Middle frontal gyrus (tissue), 1 donor: ENCODE data around the gene PSMD14.

ENCODE experiments used
- DNase-seq: peaks from one replicate; pipeline ENCODE4 v3.0.0-alpha.2; 2015; ENCODE audit warnings: low spot score; ENCODE audit errors: extremely low spot score

PSMD14 gene

DNA sequence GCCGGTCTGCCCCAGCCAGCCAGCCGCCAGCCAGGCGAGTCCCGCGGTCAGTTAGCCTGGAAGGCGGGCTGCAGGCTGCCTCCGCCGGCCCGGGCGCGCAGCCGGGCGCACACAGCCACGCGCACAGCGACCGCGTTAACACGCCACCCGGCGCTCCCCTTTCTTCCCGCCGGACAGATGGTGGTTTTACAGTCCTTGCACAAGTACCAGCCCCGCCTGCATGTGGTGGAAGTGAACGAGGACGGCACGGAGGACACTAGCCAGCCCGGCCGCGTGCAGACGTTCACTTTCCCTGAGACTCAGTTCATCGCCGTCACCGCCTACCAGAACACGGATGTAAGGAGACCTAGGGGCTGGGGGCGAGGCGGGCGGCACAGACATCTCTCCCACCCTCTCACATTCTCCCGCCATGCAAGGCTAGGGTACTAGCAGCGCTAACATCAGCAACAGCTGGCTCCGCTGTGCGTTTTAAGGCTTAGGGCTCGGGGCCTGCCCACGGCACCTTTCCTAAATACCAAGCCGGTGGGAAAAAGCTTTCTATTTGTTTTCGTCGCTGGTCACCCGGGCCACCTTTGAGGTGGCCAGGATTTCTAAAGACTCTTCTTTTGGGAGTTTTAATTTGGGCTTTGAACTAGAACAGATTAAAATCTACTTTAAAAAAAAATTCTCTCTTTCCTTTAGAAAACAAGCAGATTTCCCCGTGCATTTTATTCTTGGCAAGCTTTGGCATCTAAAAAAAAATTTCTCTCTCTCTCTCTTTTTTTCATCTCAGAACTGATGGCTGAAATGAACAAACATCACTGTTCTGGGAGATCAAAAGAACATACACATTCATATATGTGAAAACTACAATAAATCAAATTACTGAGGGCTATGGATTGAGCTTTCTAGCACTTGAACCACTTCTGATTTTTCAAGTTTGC, 110.8 kb downstream of the PSMD14 start:
- DNase-seq: no peak

DNA sequence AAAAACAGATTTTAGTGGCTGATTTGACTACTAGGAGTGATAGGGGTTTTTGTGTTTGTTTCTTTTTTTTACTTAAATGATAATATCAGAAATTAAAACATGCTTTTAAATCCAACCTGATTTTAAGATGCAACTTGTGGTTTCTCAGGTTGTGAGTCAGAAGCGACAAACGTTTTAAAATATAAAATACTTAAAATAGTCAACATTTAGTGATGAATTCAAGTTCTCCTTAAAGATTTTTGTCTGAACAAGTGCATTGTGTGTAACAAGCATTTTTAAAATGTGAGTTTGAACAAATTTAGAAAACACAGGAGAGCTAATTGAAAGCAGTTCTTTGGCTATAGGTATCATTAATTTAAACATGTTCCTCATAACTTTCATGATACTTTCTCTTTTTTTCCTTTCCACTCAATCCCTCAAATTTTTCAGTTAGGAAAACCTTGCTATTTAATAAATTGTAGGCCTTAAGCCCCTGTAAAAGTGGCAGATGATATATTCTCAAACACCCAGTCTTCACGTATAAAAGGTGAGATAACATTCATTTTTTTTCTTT, 111.5 kb downstream of the PSMD14 start:
- DNase-seq: no peak

DNA sequence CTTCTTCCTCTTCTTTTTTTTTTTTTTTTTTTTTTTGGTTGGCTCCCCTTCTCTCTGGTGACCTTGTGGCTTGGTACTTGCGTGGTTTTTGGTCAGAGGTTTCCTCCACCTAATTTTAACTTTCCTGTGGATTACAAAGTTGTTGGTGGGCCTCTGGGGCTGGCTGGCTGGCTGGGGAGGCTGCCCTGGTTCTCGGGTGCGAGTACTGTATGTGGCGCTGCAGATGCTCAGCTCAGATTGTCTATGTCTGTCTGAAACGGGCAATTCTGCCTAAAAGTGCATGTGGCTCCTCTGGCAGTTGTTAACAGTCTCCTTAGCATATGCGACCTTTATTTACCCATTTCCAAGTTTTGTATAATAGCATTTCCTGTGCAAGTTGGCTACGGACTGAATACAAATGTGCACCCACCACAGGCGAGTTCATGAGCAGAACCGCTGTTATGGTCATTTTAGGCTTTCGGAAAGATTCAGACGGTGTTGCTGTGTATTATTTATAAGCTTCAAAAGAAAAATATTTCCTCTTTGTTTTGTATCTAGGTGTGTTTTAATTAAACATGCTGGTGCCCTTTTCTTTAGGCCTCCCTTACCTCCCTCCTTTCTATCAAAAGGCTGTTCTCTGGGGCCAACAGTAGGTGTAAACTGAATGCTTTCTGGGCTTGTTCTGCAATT, 112.3 kb downstream of the PSMD14 start:
- no peak for DNase-seq

DNA sequence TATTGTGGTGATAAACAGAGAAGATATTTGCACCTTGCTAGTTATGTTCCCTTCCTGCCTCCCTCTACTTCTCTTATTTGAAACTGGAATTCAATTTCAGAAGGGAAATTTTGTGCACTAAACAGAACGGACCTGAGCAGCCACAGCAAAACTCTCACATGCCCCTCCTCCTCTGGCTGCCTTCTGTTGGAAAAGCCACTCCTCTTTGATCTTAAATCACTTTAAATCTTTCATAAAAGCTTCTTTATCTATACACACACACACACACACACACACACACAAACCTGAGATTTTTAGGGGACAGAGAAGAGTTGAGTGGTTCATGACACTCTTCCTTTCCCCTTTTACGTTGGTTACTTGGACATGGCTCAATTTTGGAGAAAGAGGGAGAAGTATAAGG, 113.5 kb downstream of the PSMD14 start:
- DNase-seq: no peak

DNA sequence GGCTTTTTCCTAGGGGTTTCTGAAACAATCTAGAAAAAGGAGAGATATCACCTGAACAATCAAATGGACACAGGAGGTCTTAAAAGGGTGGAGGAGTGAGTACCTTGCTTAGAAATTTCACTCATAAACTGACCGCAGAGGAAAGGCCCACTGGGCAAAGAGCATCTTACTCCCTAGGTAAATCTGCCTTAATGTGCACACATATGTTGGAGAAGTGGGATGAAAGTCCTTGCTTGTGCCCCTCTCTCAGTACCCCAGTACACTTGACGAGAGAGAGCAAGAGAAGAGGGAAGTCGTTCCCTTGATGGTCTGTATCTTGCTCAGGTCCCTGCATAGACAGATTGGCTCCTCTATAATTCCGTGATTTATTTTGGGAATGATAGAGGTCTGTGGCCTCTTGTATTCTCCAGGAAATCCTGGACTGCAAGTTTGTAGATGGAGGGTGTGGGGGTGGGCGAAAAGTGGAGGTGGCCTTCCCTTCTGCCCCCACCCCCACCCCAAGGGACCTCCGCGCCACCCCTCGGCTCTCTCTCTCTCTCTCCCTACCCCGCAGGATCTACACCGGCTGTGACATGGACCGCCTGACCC, 114.7 kb downstream of the PSMD14 start:
- no peak for DNase-seq

DNA sequence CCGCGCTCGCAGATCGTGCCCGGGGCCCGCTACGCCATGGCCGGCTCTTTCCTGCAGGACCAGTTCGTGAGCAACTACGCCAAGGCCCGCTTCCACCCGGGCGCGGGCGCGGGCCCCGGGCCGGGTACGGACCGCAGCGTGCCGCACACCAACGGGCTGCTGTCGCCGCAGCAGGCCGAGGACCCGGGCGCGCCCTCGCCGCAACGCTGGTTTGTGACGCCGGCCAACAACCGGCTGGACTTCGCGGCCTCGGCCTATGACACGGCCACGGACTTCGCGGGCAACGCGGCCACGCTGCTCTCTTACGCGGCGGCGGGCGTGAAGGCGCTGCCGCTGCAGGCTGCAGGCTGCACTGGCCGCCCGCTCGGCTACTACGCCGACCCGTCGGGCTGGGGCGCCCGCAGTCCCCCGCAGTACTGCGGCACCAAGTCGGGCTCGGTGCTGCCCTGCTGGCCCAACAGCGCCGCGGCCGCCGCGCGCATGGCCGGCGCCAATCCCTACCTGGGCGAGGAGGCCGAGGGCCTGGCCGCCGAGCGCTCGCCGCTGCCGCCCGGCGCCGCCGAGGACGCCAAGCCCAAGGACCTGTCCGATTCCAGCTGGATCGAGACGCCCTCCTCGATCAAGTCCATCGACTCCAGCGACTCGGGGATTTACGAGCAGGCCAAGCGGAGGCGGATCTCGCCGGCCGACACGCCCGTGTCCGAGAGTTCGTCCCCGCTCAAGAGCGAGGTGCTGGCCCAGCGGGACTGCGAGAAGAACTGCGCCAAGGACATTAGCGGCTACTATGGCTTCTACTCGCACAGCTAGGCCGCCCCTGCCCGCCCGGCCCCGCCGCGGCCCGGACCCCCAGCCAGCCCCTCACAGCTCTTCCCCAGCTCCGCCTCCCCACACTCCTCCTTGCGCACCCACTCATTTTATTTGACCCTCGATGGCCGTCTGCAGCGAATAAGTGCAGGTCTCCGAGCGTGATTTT, 115.5 kb downstream of the PSMD14 start:
- DNase-seq: no peak

DNA sequence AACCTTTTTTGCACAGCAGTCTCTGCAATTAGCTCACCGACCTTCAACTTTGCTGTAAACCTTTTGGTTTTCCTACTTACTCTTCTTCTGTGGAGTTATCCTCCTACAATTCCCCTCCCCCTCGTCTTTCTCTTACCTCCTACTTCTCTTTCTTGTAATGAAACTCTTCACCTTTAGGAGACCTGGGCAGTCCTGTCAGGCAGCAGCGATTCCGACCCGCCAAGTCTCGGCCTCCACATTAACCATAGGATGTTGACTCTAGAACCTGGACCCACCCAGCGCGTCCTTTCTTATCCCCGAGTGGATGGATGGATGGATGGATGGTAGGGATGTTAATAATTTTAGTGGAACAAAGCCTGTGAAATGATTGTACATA, 116.2 kb downstream of the PSMD14 start:
- DNase-seq: no peak

DNA sequence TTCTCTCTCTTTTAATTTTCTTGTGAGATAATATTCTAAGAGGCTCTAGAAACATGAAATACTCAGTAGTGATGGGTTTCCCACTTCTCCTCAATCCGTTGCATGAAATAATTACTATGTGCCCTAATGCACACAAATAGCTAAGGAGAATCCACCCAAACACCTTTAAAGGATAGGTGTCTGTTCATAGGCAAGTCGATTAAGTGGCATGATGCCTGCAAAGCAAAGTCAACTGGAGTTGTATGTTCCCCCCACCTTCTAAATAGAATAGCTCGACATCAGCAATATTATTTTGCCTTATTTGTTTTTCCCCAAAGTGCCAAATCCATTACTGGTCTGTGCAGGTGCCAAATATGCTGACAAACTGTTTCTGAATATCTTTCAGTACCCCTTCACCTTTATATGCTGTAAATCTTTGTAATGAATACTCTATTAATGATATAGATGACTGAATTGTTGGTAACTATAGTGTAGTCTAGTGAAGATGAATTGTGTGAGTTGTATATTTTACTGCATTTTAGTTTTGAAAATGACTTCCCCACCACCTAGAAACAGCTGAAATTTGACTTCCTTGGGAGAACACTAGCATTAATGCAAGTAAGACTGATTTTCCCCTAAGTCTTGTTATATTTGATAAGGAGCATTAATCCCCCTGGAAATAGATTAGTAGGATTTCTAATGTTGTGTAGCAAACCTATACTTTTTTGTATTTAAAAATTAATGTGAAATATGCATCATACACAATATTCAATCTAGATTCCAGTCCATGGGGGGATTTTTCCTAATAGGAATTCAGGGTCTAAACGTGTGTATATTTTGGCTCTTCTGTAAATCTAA, 116.9 kb downstream of the PSMD14 start:
- DNase-seq: no peak

DNA sequence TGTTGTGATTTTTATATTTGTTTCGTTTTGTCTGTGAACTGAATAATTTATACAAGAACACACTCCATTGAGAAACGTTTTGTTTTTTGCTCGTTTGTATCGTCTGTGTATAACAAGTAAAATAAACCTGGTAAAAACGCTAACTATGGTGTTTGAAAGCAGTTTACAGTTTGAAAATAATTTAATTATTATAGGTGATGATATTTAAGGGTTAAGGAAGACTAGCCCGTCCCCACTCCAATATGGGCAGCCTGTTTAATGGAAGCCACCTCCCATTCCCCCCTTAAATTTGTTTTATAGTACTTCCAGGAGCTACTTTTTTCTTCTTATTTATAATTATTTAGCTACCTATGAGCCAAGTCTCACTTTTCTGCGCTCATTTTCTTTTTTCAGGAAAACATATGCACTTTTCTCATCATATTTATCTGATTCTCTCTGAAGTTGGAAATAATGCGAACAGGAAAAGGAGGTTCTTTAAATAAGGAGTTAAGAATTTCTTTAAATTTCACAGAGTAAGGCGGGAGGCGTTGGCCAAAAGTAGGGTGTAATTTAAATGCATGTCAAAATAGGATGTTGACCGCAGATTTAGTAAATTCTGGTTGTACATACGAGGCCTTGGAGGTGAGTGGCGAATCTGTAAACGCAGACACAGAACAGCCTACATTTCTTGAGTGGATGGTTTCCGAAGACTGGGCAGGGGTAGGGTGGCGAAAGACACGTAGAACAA, 117.7 kb downstream of the PSMD14 start:
- no peak for DNase-seq

DNA sequence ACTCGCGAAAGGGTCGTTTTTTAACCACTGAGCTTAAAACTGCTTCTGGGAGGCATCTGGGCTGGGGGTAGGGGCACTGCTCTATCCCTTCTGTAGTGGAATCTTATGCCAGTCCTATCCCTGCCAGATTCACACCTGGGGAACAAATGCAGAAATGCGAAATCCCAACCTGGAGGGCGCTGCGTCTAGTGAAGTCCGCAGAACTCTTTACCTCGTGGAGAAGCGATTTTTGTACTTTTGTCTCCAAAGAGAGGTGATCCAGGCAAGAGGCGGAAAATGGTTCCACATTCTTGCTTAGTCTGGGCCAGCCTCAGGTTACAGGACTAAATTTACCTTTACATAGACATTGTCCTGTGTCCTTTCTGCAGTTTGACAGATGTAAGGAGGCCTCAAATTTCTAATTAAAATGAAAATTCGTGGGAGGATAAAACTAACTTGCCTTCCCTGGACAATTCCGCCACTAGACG, 118.3 kb downstream of the PSMD14 start:
- no peak for DNase-seq

DNA sequence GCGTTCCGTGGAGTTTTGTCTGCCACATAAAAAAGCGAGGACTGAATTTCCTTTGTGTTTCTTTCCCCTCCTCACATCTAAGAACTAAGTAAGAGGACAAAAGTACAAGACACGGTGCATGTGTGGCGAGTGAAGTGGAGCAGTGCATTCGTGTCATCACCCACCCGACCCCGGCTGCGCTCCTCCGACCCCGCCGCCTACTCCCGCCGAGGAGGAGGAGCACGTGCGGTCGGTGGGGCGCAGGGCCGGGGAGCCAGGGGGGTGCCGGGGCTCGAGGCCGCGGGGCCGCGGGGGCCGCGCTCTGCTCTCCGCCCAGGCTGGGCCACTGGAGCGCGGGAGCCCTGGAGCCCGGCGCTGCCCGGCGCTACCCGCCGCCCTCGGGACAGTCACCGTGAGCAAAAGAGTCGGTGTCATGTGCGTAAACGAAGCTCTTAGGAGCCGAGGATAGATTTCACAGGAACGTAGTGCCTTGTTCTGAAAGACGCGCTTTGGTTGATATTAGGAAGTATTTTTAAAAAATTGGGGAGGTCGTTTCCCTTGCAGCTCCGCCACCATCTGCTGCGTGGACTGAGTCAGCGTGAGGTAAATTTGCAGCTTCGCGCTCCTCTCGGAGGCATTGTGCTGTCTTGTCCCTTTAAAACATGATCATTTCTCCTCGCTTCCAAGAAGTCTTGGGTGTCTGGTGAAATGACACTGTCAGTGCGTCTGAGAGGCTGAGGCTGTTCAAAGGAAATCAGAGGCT, 118.9 kb downstream of the PSMD14 start:
- DNase-seq: no peak

DNA sequence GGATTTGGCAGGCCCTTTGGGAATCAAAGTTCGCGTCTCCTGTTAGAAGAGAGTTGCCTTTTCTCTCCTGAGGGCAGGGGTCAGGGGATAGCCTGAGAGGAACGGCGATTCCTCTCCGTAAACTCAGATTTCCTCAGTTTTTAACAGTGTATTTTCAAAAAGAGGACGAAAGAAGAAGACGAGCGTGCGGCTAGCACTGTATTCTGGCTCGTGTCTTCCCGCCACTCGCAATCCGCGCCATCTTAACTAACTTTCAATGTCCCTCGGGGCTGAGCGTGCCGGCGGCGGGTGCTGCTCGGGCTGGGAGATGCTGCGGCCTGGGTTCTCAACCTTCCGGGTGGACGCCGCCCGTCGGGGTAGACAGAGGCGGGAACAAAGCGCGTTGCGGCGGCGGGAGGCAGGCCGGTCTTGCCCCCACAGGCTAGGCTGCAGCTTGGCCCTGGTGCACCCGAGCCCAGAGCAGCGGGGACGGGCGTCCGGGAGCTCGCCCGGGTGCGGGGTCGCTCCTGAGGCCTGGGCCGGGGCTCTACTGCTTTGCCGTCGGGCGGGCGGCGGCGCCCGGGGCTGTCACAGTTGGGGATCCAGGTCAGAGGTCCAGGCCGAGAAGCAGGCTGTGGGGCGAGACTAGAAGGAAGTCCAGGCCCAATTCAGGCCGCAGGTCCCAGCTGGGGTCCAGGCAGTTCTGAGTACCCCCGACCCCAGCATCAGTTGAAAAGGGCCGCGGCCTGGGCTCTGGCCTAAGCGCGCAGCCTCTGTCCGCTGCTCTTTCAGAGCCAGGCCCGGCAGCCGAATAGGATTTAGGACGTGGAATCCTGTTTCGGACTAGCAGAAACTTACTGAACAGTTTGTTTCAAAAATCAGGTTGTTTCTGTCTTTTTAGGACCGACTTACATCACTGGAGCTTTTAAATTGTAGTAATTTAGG, 119.7 kb downstream of the PSMD14 start:
- DNase-seq: no peak

DNA sequence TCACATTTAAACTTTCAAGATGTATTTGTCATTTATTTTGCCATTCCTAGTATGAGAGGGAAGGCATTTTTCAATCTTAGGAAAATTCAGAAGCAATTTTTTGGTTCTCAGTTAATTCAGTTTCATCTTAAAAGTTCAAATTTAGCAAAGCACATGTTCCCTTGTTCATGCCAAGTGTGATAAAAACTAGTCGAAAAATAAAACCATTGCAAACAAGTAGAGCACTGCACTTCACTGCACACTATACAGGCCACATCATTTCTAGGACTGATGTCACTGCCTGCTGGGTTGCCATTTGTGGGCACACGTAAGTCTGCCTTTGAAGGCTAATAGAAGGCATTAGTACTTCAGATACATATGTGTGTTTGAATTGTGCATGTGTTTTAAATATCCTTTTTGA, 122.2 kb downstream of the PSMD14 start:
- DNase-seq: no peak

DNA sequence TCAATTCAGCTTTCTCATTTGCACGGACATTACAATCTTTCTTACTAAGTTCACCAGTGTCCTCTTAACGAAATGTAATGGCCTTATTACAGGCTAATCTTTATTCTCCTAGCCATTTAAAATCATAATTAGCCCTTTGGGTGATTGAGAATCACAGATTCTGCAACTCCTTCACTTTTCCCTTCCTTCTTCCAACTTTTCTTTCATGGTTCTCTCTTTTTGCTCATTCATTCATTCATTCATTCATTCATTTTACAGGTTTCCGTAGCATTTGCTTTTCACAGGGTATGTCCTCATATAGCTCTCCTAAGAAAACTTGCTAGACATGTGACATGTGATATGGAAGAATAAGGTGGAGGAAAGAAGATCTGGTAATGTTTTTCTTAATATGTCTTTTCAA, 123.9 kb downstream of the PSMD14 start:
- no peak for DNase-seq

DNA sequence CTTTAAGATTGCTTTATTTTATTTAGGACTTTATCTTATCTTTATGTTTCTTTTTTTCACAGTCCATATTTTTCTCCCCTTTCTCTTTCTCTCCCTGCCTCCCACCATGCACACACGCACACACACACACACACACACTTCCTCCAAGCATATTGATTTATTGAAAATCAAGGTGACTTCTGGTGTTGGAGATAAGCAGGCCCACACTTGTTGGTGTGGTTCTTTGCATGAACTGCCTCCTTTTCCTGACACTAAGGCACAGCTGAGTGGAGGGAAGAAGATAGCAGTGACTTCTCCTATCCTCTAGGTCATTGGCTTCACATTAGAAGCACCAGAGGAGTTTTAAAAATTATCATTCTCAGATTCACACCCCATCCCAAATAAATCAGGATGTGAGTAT, 125.9 kb downstream of the PSMD14 start:
- DNase-seq: no peak

DNA sequence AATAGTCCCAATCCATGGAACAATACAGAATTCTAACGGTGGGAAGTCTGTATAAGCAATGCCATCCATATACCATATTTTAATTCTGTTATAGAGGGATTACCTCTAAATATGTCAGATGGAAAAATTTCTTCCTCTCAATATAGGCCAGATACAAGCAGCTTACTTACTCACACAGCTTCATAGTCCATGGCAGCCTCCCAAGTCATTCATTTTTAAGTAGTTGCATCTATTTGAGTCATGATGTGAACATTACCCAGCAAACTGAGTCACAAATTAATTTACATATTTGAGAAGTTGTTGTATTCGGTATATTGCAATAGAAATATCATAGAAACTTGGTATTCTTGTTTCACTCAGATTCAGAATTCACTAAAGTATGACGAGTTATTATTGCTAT, 128.2 kb downstream of the PSMD14 start:
- no peak for DNase-seq

DNA sequence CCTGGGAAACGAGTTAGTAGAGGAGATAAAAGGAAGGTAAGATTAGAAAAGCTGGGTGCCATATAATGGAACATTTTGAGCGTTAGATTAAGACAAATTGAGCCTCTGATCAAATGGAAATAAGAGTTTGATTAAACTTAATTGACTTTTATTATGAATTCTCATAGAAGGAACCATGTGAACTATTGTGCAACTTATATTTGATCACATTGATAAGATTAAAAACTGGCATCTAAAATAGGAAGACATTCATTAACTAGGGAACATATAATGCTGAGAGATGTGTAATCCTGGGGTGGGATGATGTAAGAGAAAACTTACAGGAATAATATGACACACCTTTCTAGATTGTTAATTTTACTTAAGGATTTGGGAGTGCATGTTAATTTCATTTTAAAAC, 130.4 kb downstream of the PSMD14 start:
- no peak for DNase-seq

DNA sequence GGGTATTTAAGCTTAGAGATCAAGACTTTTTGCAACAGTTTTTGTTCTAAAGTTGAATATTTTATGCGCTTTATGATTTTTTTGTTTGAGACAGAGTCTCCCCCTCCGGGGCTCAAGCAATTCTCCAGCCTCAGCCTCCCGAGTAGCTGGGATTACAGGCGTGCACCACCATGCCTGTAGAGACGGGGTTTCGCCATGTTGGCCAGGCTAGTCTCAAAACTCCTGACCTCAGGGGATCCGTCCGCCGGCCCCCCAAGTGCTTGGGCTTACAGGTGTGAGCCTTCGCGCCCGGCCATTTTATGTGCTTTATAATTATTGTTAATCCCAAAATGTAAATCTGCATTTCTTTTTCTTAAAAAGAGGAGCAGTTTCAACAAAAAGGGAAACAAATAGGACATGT, 136.9 kb downstream of the PSMD14 start:
- no peak for DNase-seq
